Measurements from ENCODE around the gene CHRNB2.
A peak's percentile ranks its signal among the peaks of the same experiment; 100 is the strongest.
"Not testable (repeated sequence)": the region's sequence is repeated elsewhere in the genome, so short reads cannot be mapped to it uniquely, and the experiment has no call there.

The CHRNB2 gene, protein sequence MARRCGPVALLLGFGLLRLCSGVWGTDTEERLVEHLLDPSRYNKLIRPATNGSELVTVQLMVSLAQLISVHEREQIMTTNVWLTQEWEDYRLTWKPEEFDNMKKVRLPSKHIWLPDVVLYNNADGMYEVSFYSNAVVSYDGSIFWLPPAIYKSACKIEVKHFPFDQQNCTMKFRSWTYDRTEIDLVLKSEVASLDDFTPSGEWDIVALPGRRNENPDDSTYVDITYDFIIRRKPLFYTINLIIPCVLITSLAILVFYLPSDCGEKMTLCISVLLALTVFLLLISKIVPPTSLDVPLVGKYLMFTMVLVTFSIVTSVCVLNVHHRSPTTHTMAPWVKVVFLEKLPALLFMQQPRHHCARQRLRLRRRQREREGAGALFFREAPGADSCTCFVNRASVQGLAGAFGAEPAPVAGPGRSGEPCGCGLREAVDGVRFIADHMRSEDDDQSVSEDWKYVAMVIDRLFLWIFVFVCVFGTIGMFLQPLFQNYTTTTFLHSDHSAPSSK

DNA sequence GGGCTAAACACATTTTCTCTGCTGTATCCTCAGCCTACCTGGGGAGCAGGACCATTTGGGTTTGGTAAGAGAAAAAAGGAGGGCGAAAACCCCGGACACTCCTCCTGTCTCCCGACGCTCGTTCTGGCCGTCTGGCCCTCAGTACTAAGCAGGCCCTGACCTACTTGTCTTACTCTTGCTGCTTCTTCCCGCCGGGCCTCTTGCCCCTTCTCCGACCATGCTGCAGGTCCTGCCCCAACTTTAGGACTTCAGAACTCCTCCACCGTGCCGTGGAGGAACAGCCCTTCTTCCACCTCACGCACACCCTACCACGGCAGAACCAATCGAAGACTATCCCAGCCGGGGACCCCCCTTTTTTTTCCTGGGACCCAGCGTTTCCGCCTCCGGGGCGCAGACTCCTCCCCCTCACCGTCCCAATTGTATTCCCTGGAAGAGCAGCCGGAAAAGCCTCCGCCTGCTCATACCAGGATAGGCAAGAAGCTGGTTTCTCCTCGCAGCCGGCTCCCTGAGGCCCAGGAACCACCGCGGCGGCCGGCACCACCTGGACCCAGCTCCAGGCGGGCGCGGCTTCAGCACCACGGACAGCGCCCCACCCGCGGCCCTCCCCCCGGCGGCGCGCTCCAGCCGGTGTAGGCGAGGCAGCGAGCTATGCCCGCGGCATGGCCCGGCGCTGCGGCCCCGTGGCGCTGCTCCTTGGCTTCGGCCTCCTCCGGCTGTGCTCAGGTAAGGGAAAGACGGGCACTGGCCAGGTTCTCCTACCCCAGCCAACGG lies at the start of gene CHRNB2:
Gene CHRNB2, plus strand, starts transcription at position 393 of the 771 bp plus-strand sequence. Its CDS starts 267 bp downstream, at position 660.
- peak within 1 kb of the TSS in 1 of 21 experiments; percentile 40 for H3K27ac ChIP-seq
- peak within 1 kb of the TSS in 6 of 7 experiments; percentile 5 to 41 (median 14) for H3K4me3 ChIP-seq

DNA sequence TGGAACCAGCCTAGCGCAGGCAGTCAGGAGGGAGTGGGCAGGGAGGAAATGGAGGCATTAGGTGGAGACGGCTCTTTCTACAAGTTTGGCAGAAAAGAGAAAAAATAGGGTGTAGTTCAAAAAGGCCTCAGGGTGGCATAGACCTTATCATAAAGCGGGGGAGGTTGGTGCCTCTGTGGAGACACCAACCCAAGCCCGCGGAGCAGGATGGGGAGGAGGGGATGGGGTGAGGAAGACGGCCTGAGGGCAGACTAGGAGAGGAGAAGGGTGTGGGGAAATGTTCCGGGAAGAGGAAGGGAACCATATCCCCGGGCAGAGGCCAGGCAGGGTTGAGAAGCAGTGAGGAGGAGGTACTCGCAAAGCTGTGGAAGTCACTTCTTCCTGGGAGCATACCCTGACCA lies 48.0 kb upstream of the CHRNB2 start:
- no peak overlapping the region for H3K4me3 ChIP-seq
- H3K27ac ChIP-seq = peak overlapping the region in 4 of 21 experiments; percentile 2 to 46 (median 25)

DNA sequence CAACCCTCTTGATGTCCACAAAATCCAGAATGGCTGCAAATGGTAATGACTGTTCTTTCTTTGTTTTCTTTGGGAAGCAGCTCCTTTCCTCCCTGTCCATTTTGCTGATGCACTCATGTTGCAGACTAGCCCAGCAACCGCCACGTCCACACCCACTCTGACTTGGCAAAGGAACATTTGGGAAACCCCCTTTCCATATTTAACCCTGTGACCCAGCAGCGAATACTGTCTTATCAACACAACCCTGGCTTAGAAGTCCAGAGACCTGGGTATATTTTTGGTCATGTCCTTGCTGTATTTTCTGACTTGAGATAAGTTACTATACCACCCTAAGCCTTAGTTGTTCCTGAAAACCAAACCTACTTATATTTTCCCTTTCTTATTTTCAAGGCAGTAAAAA lies 47.2 kb upstream of the CHRNB2 start:
- Histone ChIP-seq H3K4me3 (no peak overlapping the region), H3K27ac (peak overlapping the region in 2 of 21 experiments; percentile 21 to 46)

DNA sequence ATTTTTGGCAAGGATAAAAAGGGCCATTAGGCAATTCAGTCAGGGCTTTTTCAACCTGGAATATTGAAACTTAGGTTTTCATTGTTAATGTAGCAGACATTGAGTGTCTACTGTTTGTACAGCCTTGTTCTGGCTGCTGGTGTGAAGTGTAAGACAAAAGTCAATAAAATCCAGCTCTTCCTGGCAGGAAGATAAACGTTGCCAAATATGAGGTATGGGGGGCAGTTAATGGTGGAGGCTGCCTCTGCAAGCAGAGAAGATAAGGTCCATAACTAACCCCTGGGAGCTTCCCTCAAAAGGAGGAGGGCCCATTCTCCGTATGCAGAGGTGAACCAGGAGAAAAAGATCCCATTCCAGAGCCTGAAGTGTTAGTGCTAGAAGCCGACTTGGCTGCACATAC lies 45.9 kb upstream of the CHRNB2 start:
- no peak overlapping the region for H3K4me3 ChIP-seq
- no peak overlapping the region for H3K27ac ChIP-seq

DNA sequence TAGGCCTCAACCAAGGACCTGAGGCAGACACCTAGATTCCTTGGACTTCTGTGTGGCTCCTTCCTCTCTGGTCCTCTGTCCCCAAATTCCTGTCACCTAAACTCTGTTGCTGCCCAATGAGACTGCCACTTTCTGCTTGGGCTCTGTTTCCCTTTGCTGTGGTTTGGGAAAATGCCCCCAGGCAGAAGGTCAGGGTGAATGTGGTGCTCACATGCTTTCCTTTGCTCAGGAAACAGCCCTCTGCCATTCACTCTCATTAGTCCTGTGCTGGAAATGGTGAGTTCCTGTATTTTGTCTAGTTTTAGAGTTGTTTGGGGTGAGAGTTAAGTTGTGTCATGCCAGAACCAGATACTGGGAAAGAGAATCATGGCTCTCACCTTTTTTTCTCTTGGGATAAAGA lies 42.7 kb upstream of the CHRNB2 start:
- Histone ChIP-seq H3K4me3 (no peak overlapping the region), H3K27ac (no peak overlapping the region)

DNA sequence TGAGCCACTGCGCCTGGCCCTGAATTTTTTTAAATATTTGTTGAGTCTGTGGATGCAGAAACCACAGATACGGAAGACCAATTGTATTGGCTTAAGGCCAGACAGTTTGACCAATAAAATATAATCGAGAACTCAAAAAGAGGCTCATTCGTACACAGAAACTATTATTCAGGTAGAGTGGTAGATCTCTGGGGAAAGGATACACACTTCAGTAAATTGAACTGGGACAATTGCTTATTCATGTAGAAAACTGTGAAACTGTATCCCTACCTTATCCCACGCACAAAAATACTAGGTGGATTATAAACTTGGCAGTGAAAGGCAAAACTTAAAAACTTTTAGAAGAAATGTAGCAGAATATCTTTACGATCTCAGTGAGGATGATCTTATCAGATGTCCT lies 40.4 kb upstream of the CHRNB2 start:
- H3K27ac ChIP-seq = no peak overlapping the region
- H3K4me3 ChIP-seq = no peak overlapping the region

DNA sequence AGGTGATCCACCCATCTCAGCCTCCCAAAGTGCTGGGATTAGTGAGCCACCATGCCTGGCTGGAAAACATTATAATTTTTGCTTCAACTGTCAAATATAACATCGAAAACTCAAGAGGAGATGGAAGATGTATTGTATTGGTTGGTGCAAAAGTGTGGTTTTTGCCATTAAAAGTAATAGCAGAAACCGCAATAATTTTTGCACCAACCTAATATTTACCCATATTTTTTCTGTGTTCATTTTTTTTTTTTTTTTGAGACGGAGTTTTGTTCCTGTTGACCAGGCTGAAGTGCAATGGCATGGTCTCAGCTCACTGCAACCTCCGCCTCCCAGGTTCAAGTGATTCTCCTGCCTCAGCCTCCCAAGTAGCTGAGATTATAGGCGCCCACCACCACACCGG lies 38.3 kb upstream of the CHRNB2 start:
- Histone ChIP-seq H3K27ac (no peak overlapping the region), H3K4me3 (no peak overlapping the region)

DNA sequence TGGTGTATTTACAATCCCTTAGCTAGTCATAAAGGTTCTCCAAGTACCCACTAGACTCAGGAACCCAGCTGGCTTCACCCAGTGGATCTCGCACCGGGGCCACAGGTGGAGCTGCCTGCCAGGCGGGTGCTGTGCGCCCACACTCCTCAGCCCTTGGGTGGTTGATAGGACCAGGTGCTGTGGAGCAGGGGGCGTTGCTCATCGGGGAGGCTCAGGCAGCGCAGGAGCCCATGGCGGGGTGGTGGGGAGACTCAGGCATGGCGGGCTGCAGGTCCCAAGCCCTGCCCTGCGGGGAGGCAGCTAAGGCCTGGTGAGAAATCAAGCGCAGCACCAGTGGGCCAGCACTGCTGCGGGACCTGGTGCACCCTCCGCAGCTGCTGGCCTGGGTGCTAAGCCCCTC lies 35.6 kb upstream of the CHRNB2 start:
- not testable (repeated sequence) for H3K27ac ChIP-seq

DNA sequence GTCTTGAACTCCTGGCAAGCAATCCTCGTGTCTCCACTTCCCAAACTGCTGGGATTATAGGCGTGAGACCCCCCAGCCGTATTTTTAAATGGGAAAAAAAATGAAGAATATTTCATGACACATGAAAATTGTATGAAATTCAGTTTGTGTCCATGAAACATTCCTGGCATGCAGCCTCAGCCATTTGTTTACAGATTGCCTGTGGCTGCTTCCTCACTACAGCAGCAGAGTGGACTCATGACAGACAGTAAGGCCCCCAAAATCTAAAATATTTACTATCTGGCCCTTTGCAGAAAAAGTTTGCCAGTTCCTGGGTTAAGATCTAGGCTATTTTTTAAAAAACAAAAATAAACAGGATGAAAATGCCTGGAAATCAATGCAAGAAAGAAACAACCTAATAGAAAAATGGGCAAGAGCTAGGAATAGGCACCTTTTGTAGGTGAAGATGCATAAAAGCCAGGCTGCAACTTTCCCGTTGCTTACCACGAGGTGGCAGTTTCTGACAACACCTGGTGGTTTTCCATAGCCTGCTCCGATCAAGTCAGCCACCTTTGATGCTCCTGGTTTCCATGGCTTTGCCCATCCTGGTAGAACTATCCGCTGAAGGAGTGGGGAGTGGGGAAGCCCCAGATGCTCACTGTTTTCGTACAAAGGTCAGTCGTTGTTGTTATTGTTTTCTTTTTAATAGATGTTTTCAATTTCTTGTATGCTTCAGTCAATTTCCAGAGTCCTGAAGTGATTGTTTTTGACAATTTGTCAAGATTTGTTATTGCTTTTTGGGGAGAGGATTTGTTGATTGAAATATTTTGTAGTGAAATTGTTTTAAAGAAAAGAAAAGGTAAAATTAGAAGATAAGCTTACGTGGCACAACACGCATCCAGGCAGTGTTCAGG lies 33.4 kb upstream of the CHRNB2 start:
- H3K4me3 ChIP-seq = no peak overlapping the region
- H3K27ac ChIP-seq = no peak overlapping the region

More for the DNA sequence above, 35.6 kb upstream of the CHRNB2 start:
- not testable (repeated sequence) for H3K4me3 ChIP-seq

DNA sequence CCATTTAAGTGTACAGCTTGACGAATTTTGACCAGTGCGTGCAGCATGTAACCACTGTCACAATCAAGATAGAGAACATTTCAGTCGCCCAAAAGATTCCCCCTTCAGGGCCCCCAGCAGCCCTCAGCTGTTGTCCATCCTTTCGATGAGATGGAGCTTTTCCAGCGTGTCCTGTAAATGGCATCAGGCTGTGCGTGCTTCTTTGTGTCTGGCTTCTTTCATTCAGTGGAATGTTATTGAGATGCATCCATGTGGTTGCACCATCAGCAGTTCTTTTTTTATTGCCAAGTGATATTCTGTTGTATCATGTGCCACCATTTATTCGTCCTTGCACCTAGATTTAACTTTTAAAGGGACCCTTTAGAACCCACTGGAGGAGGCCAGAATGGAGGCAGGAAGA lies 31.0 kb upstream of the CHRNB2 start:
- no peak overlapping the region for H3K4me3 ChIP-seq
- no peak overlapping the region for H3K27ac ChIP-seq

DNA sequence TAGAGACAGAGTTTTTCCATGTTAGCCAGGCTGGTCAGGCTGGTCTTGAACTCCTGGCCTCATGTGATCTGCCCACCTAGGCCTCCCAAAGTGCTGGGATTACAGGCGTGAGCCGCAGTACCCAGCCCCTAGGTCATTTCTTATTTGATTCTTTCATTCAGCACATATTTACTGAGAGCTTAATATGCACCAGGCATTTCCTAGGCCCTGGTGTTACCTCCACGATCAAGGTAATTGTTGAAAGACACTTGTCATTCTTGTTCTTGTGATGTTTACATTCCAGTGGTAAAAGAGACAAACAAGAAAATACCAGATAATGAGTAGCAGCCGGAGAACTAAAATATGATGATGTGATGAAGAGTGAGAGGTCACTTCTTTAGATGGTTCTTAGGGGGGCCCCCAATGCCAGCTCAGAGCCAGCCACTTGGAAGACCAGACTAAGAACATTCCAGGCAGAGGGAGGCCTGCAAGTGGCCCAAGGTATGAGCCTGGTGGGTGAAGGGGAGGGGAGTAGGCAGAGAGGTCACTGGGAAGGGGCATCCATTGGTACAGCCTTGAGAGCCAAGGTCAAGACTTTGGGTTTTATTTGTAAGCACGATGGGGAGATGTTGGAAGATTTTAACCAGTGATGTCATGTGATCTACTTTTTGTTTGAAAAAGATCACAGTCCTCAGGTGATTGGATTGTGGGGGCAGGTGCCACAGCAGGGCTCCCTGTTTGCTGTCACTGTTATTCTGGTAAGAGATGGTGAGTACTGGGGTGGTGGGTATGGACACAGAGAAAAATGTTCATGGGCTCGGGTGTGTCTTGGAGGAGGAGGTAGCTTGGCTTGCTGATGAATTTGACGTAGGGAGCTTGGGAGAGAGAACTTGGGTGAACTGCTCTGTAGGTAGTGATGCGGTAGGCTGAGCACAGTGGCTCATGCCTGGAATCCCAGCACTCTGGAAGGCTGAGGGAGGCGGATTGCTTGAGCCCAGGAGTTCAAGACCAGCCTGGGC lies 27.8 kb upstream of the CHRNB2 start:
- Histone ChIP-seq H3K27ac (no peak overlapping the region), H3K4me3 (no peak overlapping the region)

DNA sequence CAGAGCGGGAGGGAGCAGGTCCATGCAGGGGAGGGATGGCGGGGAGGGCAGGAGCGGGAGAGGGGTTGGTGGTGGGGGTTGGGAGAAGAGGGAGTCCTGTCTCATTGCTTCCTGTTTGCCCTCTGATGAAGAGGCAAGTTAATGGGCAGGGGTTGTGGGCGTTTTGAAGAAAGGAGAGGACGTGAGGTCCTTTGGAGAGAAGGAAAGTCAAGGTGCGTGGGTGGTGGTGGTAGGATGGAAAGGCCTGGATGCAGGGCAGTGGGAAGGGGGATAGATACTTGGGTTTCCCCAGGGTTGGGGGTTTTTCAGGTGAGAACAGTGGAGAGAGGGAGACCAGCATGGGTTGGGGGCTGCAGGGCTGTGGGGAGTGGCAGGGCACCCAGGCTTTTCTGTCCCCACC lies 26.3 kb upstream of the CHRNB2 start:
- H3K4me3 ChIP-seq = no peak overlapping the region
- no peak overlapping the region for H3K27ac ChIP-seq

DNA sequence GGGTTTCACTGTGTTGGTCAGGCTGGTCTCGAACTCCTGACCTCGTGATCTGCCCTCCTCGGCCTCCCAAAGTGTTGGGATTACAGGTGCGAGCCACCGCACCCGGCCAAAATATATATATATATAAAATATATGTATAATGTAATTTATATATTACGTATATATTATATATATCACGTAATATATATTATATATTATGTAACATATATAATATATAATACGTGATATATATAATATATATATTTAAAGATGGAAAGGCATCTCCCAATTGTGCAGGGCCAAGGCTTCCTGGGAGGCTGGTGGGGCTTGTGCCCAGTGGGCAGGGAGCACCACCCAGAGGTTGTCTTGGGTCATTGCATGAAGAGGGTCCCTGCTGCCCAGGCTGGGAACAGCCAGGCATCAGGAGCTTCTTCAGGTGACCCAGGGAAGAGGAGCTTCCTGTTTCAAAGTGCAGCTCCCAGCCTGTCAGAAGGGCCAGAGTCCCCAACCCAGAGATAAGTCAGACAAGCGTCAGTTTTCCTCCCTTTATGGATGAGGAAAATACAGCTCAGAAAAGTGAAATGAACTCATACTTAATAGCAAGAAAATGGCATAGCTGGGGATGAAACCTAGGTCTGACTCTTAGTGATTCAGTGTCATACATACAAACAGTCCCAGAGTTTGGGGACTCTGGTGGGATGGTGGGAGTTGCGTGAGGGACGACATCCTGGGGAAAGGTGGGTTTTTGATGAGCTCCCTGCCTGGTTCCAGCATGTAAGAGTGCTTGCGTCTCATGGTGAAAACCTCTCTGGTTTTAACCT lies 21.1 kb upstream of the CHRNB2 start:
- no peak overlapping the region for H3K4me3 ChIP-seq
- H3K27ac ChIP-seq = peak overlapping the region in 2 of 21 experiments; percentile 37 to 67

DNA sequence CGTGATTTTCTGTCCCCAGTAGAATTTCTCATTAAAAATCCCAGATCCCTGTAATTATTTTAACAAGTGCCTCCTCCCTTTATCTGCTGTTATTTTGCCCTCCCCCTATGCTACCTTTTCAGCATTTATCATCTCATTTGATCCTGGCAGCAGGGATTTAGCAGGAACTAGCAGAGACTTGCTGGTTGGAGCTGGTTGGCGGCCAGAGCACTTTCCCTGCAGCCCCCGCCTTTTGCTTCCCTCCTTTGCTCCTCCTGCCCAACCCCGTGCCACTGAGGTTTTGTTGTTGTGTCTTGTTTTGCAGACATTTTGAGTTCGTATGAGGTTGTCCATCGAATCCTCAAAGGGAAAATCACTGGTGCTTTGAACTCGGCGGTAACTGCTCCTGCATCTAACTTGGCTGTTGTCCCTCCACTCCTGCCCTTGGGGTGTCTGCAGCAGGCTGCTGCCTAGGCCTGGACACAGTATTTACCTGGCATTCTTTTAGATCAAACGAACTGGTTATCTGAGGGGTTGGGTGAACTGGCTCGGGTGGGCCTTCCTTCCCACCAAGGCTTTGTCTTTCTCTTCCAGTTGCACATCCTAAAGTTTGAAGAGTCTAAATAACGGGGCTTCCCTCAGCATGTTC lies 20.4 kb upstream of the CHRNB2 start:
- H3K27ac ChIP-seq = peak overlapping the region in 6 of 21 experiments; percentile 23 to 67 (median 40)

DNA sequence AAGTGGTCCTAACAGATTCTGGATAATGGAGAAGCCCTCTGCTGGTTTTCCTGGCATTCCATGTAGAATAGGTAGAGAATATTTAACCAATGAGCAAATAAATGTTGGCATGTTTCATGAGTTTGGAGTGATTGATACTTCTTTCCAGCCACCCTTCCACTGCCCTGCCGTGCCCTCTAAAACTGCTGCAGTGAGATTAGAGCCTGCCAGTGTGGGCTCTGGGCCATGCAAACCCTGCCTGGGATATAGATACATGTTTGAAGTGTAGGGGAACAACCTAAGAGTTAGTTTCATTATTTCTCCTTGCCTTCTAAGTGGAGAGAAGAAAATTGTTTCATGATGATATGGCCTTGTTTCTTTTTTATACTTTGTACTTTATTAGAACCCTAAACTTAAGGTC lies 19.6 kb upstream of the CHRNB2 start:
- Histone ChIP-seq H3K27ac (peak overlapping the region in 5 of 21 experiments; percentile 16 to 67 (median 47)), H3K4me3 (no peak overlapping the region)

More for the DNA sequence above, 20.4 kb upstream of the CHRNB2 start:
- no peak overlapping the region for H3K4me3 ChIP-seq

DNA sequence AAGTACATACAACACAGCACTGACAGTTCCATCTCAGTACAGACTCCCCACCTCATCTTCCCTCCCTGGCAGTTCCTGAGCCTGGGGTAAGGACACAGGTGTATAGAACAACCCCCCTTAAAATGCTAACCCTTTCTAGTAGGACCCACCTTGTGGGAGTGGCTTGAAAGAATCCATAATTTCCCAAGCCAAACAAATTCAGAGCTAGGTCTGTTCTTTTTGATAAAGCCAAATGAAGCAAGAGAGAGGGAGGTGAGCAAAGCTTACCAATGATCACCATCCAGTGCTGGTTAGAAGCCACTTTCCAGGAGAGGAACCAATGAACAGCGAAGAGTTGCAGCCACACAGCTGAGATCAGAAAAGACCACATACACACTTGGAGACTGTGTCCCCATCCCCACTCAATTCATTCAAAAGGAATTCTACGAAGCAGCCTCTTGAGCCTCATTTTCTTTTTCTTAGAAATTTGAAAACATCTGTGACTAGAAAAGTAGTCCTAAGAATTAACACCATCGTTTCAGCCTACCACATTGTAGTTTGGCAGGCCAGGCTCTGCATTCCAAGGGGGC lies 18.3 kb upstream of the CHRNB2 start:
- Histone ChIP-seq H3K4me3 (no peak overlapping the region), H3K27ac (peak overlapping the region in 2 of 21 experiments; percentile 11 to 19)

DNA sequence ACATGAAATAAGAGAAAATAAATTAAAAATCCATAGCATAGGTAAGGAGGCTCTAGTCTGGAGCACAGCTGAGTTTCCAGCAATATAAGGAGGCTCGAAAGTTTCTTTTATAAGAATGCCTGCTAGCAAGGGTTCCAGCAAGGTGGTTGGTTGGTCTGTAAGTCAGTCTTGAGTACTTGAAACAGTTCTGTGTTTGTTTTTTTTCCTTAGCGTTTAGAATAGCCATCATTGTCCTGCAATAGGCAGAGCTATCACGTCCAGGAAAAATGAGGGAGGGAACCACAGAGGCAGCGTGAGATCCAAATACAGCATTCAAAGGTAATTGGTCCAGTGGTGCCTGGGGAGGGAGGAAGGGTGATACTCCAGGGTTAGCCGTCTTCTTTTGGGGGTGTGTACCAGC lies 17.5 kb upstream of the CHRNB2 start:
- Histone ChIP-seq H3K27ac (no peak overlapping the region), H3K4me3 (no peak overlapping the region)
